Middle frontal gyrus (tissue), 1 donor: ENCODE data around the gene APEH.

Source experiments
- DNase-seq: peaks from one replicate; pipeline ENCODE4 v3.0.0-alpha.2; 2015; ENCODE audit warnings: low spot score; ENCODE audit errors: extremely low spot score

Gene APEH

DNA sequence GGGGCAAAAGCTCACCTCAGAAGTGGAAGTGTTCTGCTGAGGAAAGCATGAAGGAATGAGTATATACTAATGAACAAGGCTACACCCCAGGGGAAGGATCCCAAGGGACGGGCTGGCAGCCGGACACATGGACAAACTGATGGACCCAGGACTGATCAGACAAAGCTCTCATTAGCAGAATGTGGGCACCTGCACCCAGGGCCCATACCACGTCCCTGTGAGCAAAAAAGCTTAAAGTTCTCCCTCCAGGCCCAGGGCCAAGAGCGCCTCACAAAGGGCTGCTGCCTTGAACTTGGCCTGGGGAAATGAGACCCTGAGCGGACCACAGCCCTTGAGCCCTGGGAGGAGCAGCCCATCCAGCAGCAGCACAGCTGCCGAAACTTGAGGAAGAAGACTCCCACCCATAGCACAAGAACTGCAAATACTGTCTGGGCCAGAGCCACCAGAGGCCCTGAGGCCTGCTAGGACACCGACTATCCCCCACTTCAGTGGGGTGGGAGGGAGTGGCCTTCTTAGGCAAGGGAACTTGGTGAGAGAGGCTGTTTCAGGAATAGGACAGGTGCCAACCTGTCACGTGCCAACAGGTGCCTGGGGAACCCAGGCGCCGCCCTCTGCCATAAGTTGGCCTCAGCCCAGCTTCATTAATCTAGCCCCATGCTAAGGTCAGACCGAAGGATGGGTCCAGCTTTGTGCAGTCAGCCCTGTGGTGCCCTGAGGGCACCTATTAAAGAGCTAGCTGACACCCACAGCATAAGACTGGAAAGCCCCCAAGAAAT, 51.9 kb downstream of the APEH start:
- DNase-seq, result no peak

DNA sequence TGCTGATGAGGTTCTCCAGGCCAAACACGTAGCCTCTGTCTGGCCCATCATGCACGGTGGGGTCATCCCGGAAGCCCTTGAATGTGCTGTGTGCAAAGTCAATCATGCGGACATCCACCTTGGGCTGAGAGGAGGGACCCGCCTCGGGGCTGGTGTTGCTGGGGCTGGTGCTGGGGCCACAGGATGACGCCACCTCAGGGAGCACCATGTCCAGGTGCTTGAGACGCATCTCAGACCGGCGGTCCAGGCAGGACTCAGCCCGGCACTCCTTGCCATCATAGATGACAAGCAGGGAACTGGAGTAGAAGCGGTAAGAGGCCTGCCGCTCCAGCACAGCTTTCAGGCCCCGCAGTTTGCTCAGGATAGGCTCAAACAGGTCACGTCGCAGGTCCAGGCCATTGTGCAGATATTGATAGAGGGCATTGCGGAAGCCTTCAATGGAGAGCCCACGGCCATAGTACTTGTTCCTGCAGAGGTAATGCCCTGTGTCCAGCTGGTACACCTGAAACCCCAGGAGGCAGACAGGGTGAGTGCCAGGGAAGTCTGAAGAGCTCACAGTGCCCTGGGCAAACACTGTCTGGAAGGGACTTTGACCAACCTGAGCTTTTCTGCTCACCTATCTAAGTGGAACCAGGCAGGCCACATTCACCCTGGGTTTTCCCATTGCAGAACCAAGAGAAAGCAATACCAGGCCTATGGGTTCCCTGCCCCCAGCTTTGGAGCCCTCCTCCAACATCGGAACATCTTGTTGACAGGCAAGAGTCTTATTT, 53.2 kb downstream of the APEH start:
- DNase-seq, result no peak

DNA sequence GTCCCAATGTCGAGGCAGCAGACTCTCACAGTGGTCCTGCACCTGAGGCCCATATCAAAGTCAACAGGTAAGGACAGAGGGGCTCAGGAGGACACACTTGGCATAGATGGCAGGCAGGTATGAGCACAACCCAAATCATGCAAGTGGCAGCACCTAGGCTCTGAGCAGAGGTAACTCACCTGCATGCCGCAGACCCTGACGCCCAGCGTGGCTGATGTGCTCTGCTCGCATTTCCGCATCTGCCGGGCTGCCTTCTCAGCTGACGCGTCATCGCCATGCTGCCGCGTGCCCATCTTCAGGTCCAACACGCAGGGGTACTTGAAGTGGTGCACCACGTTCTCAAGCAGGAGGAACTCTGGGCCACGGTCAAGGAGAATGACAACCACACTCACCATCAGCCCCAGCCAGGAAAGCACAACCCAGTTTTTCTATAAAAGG, 53.8 kb downstream of the APEH start:
- DNase-seq, result no peak

- no peak for DNase-seq
These were observed 55.9 kb downstream of the APEH start for GRCh38 chr3:49729966-49730609.

- no peak for DNase-seq
These were observed 58.4 kb downstream of the APEH start for GRCh38 chr3:49732597-49732996.

DNA sequence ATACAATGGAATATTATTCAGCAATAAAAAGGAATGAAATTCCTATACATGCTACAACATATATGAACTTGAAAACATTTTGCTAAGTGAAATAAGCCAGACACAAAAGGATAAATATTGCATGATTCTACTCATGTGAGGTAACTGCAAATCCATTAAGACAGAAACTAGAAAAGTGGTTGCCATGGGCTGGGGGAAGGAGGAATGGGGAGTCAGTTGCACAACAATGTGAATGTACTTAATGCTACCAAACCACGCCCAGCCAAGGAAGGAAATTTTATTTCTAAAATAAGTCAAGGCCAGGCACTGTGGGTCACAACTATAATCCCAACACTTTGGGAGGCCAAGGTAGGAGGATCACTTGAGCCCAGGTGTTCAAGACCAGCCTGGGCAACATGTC, 59.4 kb downstream of the APEH start:
- DNase-seq, result no peak
